DMS53 (cell line): ENCODE measurements around the gene SUGCT.
"Not testable (repeated sequence)": the region's sequence is repeated elsewhere in the genome, so short reads cannot be mapped to it uniquely, and the experiment has no call there.

Experiments
- DNase-seq: peaks from one replicate; lab custom pipeline; 2025; lab: John Stamatoyannopoulos, UW

SUGCT gene

GRCh38 chr7:40200791-40201190, 66.0 kb downstream of the SUGCT start:
- no peak for DNase-seq

GRCh38 chr7:40202851-40203250, 68.0 kb downstream of the SUGCT start:
- no peak for DNase-seq

- no peak for DNase-seq
These were observed 69.8 kb downstream of the SUGCT start for GRCh38 chr7:40204581-40204980.

- no peak for DNase-seq
These were observed 71.2 kb downstream of the SUGCT start for GRCh38 chr7:40205992-40206391.

- no peak for DNase-seq
These were observed 76.6 kb downstream of the SUGCT start for GRCh38 chr7:40211276-40212003.

GRCh38 chr7:40213291-40213690, 78.5 kb downstream of the SUGCT start:
- DNase-seq: no peak

- DNase-seq: no peak
These were observed 79.1 kb downstream of the SUGCT start for GRCh38 chr7:40213856-40214255.

- DNase-seq: not testable (repeated sequence)
These were observed 83.8 kb downstream of the SUGCT start for GRCh38 chr7:40218612-40219011.

GRCh38 chr7:40219917-40220316, 85.1 kb downstream of the SUGCT start:
- no peak for DNase-seq

GRCh38 chr7:40220421-40220911, 85.7 kb downstream of the SUGCT start:
- DNase-seq: no peak

- DNase-seq: no peak
These were observed 87.0 kb downstream of the SUGCT start for GRCh38 chr7:40221836-40222235.

- no peak for DNase-seq
These were observed 88.8 kb downstream of the SUGCT start for GRCh38 chr7:40223451-40224127.

- DNase-seq: no peak
These were observed 95.3 kb downstream of the SUGCT start for GRCh38 chr7:40230101-40230500.

- DNase-seq: no peak
These were observed 97.0 kb downstream of the SUGCT start for GRCh38 chr7:40231796-40232195.

GRCh38 chr7:40232242-40232893, 97.6 kb downstream of the SUGCT start:
- peak; percentile 81 for DNase-seq

- no peak for DNase-seq
These were observed 99.2 kb downstream of the SUGCT start for GRCh38 chr7:40234046-40234445.

GRCh38 chr7:40234666-40235065, 99.9 kb downstream of the SUGCT start:
- DNase-seq: no peak

- DNase-seq: no peak
These were observed 102.9 kb downstream of the SUGCT start for GRCh38 chr7:40237731-40238130.

GRCh38 chr7:40239755-40240303, 105.0 kb downstream of the SUGCT start:
- no peak for DNase-seq

GRCh38 chr7:40243076-40243475, 108.3 kb downstream of the SUGCT start:
- DNase-seq: peak; percentile 18

GRCh38 chr7:40244226-40244625, 109.4 kb downstream of the SUGCT start:
- DNase-seq: no peak

- DNase-seq: no peak
These were observed 113.9 kb downstream of the SUGCT start for GRCh38 chr7:40248681-40249080.

- DNase-seq: peak; percentile 8
These were observed 118.6 kb downstream of the SUGCT start for GRCh38 chr7:40253444-40253843.
